DOHH2 (cell line): Measurements from ENCODE around the gene DUSP18.

Experiments
- H3F3A ChIP-seq: fragments of 200-600 bp; sonication (generic), shearing (Covaris generic); 2 replicates; pipeline ENCODE4 v1.6.0; 2016; ENCODE audit warnings: antibody characterized with exemption, mild to moderate bottlenecking; ENCODE audit not compliant: control insufficient read depth, insufficient read depth
- H3K27ac ChIP-seq: fragments of 200-600 bp; sonication (generic); 2 replicates; pipeline ENCODE4 v1.5.1; 2014; ENCODE audit warnings: low read depth, mild to moderate bottlenecking, low read length, moderate library complexity
- H3K27me3 ChIP-seq: fragments of 200-600 bp; sonication (generic); 2 replicates; pipeline ENCODE4 v1.6.1; 2014; ENCODE audit warnings: mild to moderate bottlenecking, low read length, mixed read lengths; ENCODE audit not compliant: control insufficient read depth
- H3K36me3 ChIP-seq: fragments of 200-600 bp; sonication (generic); 2 replicates; pipeline ENCODE4 v1.6.1; 2014; ENCODE audit warnings: mild to moderate bottlenecking, low read length, moderate library complexity, mixed read lengths; ENCODE audit not compliant: control insufficient read depth
- H3K4me1 ChIP-seq: fragments of 200-600 bp; sonication (generic); 2 replicates; pipeline ENCODE4 v1.6.1; 2014; ENCODE audit warnings: mild to moderate bottlenecking, low read length, mixed read lengths; ENCODE audit not compliant: control insufficient read depth
- H3K4me2 ChIP-seq: fragments of 200-600 bp; sonication (generic); 2 replicates; pipeline ENCODE4 v1.6.0; 2014; ENCODE audit warnings: mild to moderate bottlenecking, low read length, moderate library complexity
- H3K4me3 ChIP-seq: fragments of 200-600 bp; sonication (generic); 2 replicates; pipeline ENCODE4 v1.5.1; 2014; ENCODE audit warnings: mild to moderate bottlenecking, low read length, mixed read lengths
- H3K79me2 ChIP-seq: fragments of 200-600 bp; sonication (generic); 2 replicates; pipeline ENCODE4 v1.6.1; 2014; ENCODE audit warnings: mild to moderate bottlenecking, low read length, mixed read lengths; ENCODE audit not compliant: control insufficient read depth
- H3K9me2 ChIP-seq: fragments of 200-600 bp; sonication (generic); replicated peaks from 2 replicates; pipeline ENCODE4 v1.6.1; 2014; ENCODE audit warnings: mild to moderate bottlenecking, low read length, mixed read lengths; ENCODE audit not compliant: control insufficient read depth
- H3K9me3 ChIP-seq: fragments of 200-600 bp; sonication (generic); 2 replicates; pipeline ENCODE4 v1.6.1; 2014; ENCODE audit warnings: antibody characterized with exemption, low read length, mixed read lengths; ENCODE audit not compliant: control insufficient read depth, insufficient read depth
- H4K20me1 ChIP-seq: fragments of 200-600 bp; sonication (generic); 2 replicates; pipeline ENCODE4 v1.6.0; 2014; ENCODE audit warnings: low read depth, mild to moderate bottlenecking, antibody characterized with exemption, low read length, moderate library complexity; ENCODE audit not compliant: control insufficient read depth, insufficient read depth
- EZH2phosphoT487 ChIP-seq: fragments of 200-600 bp; sonication (generic); IDR thresholded peaks from 2 replicates; pipeline ENCODE4 v1.6.1; 2017; ENCODE audit warnings: borderline replicate concordance, mild to moderate bottlenecking, antibody characterized with exemption, low read length, moderate library complexity, mixed read lengths
- TF ChIP-seq, protein P1 (sequence below): fragments of 200-600 bp; sonication (generic); IDR thresholded peaks from one replicate; pipeline ENCODE4 v1.5.1; 2014; ENCODE audit warnings: antibody characterized with exemption, mild to moderate bottlenecking, low read depth, low read length; ENCODE audit not compliant: poor library complexity, severe bottlenecking

Gene DUSP18

GRCh38 chr22:30691204-30691603 is 23.5 kb upstream of the DUSP18 start:
- Histone ChIP-seq H4K20me1 (no peaks in the 10 kb centered on the region), H3K79me2 (no peaks in the 10 kb centered on the region), H3K9me3 (no peaks in the 10 kb centered on the region), H3K4me3 (no peak overlapping the region), H3K4me2 (no peak overlapping the region), H3K27ac (no peak overlapping the region), H3K36me3 (no peaks in the 10 kb centered on the region), H3K27me3 (peaks cover 25% of the 10 kb centered on the region), H3K9me2 (no peaks in the 10 kb centered on the region), H3F3A (no peaks in the 10 kb centered on the region), H3K4me1 (no peaks in the 10 kb centered on the region)
- TF ChIP-seq EZH2phosphoT487, result no peak
- TF ChIP-seq, protein P1, sequence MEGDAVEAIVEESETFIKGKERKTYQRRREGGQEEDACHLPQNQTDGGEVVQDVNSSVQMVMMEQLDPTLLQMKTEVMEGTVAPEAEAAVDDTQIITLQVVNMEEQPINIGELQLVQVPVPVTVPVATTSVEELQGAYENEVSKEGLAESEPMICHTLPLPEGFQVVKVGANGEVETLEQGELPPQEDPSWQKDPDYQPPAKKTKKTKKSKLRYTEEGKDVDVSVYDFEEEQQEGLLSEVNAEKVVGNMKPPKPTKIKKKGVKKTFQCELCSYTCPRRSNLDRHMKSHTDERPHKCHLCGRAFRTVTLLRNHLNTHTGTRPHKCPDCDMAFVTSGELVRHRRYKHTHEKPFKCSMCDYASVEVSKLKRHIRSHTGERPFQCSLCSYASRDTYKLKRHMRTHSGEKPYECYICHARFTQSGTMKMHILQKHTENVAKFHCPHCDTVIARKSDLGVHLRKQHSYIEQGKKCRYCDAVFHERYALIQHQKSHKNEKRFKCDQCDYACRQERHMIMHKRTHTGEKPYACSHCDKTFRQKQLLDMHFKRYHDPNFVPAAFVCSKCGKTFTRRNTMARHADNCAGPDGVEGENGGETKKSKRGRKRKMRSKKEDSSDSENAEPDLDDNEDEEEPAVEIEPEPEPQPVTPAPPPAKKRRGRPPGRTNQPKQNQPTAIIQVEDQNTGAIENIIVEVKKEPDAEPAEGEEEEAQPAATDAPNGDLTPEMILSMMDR, result no peak

DNA sequence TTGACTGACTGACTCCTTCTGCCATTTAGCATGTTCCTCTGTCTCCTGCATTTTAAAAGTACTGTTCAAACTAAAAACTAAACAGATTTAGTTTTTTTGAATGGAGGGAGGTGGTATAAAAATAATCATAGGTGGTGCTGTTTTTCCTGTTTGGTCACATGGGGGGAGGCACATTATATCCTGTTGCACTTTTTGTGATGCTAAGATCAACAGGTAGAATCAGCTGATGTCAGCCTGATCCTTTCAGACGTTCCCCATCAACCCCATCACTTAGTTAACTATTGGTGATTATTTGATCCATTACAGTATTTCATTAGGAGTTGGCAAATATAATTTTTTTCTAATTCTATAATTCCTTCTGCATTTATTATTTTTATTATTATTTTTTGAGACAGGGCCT is 21.9 kb upstream of the DUSP18 start:
- H3K4me3 ChIP-seq, result no peak overlapping the region
- TF ChIP-seq, protein P1, result no peak
- TF ChIP-seq EZH2phosphoT487, result no peak
- H3K4me2 ChIP-seq, result no peak overlapping the region
- H3K79me2 ChIP-seq, result no peaks in the 10 kb centered on the region
- peaks cover 10% of the 10 kb centered on the region; the same call in 1 of the 2 replicates for H3K27me3 ChIP-seq
- no peaks in the 10 kb centered on the region for H3F3A ChIP-seq
- no peak overlapping the region for H3K27ac ChIP-seq
- H4K20me1 ChIP-seq, result no peaks in the 10 kb centered on the region
- H3K36me3 ChIP-seq, result no peaks in the 10 kb centered on the region
- no peaks in the 10 kb centered on the region for H3K9me2 ChIP-seq
- H3K9me3 ChIP-seq, result no peaks in the 10 kb centered on the region
- H3K4me1 ChIP-seq, result no peaks in the 10 kb centered on the region

GRCh38 chr22:30687358-30687757 is 19.7 kb upstream of the DUSP18 start:
- Histone ChIP-seq H3K27ac (no peak overlapping the region), H3K79me2 (no peaks in the 10 kb centered on the region), H3K4me3 (no peak overlapping the region), H3K4me1 (no peaks in the 10 kb centered on the region), H3K9me2 (no peaks in the 10 kb centered on the region), H3K27me3 (no peaks in the 10 kb centered on the region), H3F3A (no peaks in the 10 kb centered on the region), H3K4me2 (no peak overlapping the region), H4K20me1 (no peaks in the 10 kb centered on the region), H3K36me3 (no peaks in the 10 kb centered on the region), H3K9me3 (no peaks in the 10 kb centered on the region)
- TF ChIP-seq EZH2phosphoT487, result no peak
- TF ChIP-seq, protein P1, result no peak
